GM23338 (cell line): ENCODE measurements around the gene LRR1. TPM values are rescaled to one million over a fixed set of nuclear protein-coding genes. Genes with fewer than 3 reads are reported as not detected.

Experiments used
- ATAC-seq: fragments of 200-7000 bp; cut with Tn5 transposase; 3 replicates; pipeline ENCODE4 v1.9.1; 2020
- DNase-seq: peaks from one replicate; pipeline ENCODE4 v3.0.0-alpha.2; 2015; ENCODE audit warnings: low spot score
- H2AFZ ChIP-seq: fragments of 200-600 bp; sonication (generic); 2 replicates; pipeline ENCODE4 v1.8.0; 2016; ENCODE audit warnings: antibody characterized with exemption, mild to moderate bottlenecking, moderate library complexity
- H3F3A ChIP-seq: fragments of 200-600 bp; sonication (generic); replicated peaks from 2 replicates; pipeline ENCODE4 v1.8.0; 2017; ENCODE audit warnings: antibody characterized with exemption, mixed run types, low read depth
- H3K27ac ChIP-seq: fragments of 200-600 bp; sonication (generic); 2 replicates; pipeline ENCODE4 v1.6.1; 2016; ENCODE audit warnings: low read depth
- H3K27me3 ChIP-seq: fragments of 200-600 bp; sonication (generic); 2 replicates; pipeline ENCODE4 v1.8.0; 2016; ENCODE audit warnings: mild to moderate bottlenecking, mixed run types, moderate library complexity; ENCODE audit not compliant: insufficient read depth
- H3K36me3 ChIP-seq: fragments of 200-600 bp; sonication (generic); 2 replicates; pipeline ENCODE4 v1.8.0; 2016; ENCODE audit warnings: mild to moderate bottlenecking; ENCODE audit not compliant: insufficient read depth
- H3K4me1 ChIP-seq: fragments of 200-600 bp; sonication (generic); 2 replicates; pipeline ENCODE4 v1.8.0; 2016; ENCODE audit warnings: mild to moderate bottlenecking, moderate library complexity; ENCODE audit not compliant: insufficient read depth
- H3K4me2 ChIP-seq: fragments of 200-600 bp; sonication (generic); 2 replicates; pipeline ENCODE4 v1.7.1; 2017; ENCODE audit warnings: mixed run types
- H3K4me3 ChIP-seq: fragments of 200-600 bp; sonication (generic); 2 replicates; pipeline ENCODE4 v1.6.1; 2016; ENCODE audit warnings: mixed run types
- H3K79me2 ChIP-seq: fragments of 200-600 bp; sonication (generic); replicated peaks from 2 replicates; pipeline ENCODE4 v1.8.0; 2017; ENCODE audit warnings: mild to moderate bottlenecking; ENCODE audit not compliant: insufficient read depth
- H3K9me2 ChIP-seq: fragments of 200-600 bp; sonication (generic); 2 replicates; pipeline ENCODE4 v1.8.0; 2017; ENCODE audit not compliant: insufficient read depth
- H4K20me1 ChIP-seq: fragments of 200-600 bp; sonication (generic); replicated peaks from 2 replicates; pipeline ENCODE4 v1.8.0; 2017; ENCODE audit warnings: mild to moderate bottlenecking; ENCODE audit not compliant: insufficient read depth
- H3K27ac Mint-ChIP-seq: 2 replicates; pipeline ENCODE4 v1.8.0; 2020; ENCODE audit warnings: inconsistent platforms, mild to moderate bottlenecking, moderate library complexity, mixed read lengths
- H3K27me3 Mint-ChIP-seq: 3 replicates; pipeline ENCODE4 v1.8.0; 2022; ENCODE audit warnings: low read depth, mild to moderate bottlenecking, moderate library complexity, mixed read lengths, inconsistent platforms; ENCODE audit not compliant: insufficient read depth, poor library complexity
- H3K36me3 Mint-ChIP-seq: 3 replicates; pipeline ENCODE4 v1.8.0; 2021; ENCODE audit warnings: low read depth, mild to moderate bottlenecking, inconsistent platforms, moderate library complexity, mixed read lengths
- H3K4me1 Mint-ChIP-seq: 3 replicates; pipeline ENCODE4 v1.8.0; 2020; ENCODE audit warnings: mild to moderate bottlenecking, inconsistent platforms, mixed read lengths
- H3K4me3 Mint-ChIP-seq: 3 replicates; pipeline ENCODE4 v1.8.0; 2021; ENCODE audit warnings: moderate library complexity, mild to moderate bottlenecking, inconsistent platforms, mixed read lengths
- H3K9me3 Mint-ChIP-seq: 3 replicates; pipeline ENCODE4 v1.8.0; 2020; ENCODE audit warnings: moderate library complexity, mild to moderate bottlenecking, inconsistent platforms, mixed read lengths
- CREB1 ChIP-seq: fragments of 250-450 bp; sonication (Bioruptor Pico); IDR thresholded peaks from 2 replicates; pipeline ENCODE4 v1.5.0; 2020; ENCODE audit warnings: low read depth, mild to moderate bottlenecking, moderate library complexity
- CTCF ChIP-seq, 2 experiments: fragments of 200-600 bp in 1 of 2; sonication (generic) in 1 of 2; conservative IDR thresholded peaks; 2 replicates each; pipeline versions ENCODE4 v1.5.1 to v1.6.1; 2016 to 2017; ENCODE audit warnings: antibody characterized with exemption in 2 of 2, low read depth in 2 of 2, mild to moderate bottlenecking in 2 of 2, moderate library complexity in 1 of 2
- EZH2 ChIP-seq: fragments of 200-600 bp; sonication (generic); IDR thresholded peaks from one replicate; pipeline ENCODE4 v1.8.0; 2017; ENCODE audit warnings: antibody characterized with exemption, mild to moderate bottlenecking, low read depth; ENCODE audit not compliant: unreplicated experiment
- EZH2phosphoT487 ChIP-seq: fragments of 200-600 bp; sonication (generic); IDR thresholded peaks from one replicate; pipeline ENCODE4 v1.8.1; 2018; ENCODE audit warnings: antibody characterized with exemption; ENCODE audit not compliant: unreplicated experiment
- JUNB ChIP-seq: IDR thresholded peaks from one replicate; pipeline ENCODE4 v1.6.1; 2016; ENCODE audit warnings: antibody characterized with exemption; ENCODE audit not compliant: unreplicated experiment
- NANOG ChIP-seq: IDR thresholded peaks from 2 replicates; pipeline ENCODE4 v1.6.1; 2016; ENCODE audit warnings: antibody characterized with exemption, borderline replicate concordance
- POLR2AphosphoS5 ChIP-seq: IDR thresholded peaks from 2 replicates; pipeline ENCODE4 v1.6.1; 2016; ENCODE audit warnings: antibody characterized with exemption, low read depth
- REST ChIP-seq: IDR thresholded peaks from one replicate; pipeline ENCODE4 v1.6.1; 2018; ENCODE audit warnings: antibody characterized with exemption; ENCODE audit not compliant: unreplicated experiment
- STAT1 ChIP-seq: IDR thresholded peaks from one replicate; pipeline ENCODE4 v1.6.1; 2016; ENCODE audit warnings: antibody characterized with exemption; ENCODE audit not compliant: unreplicated experiment
- ZNF114 ChIP-seq: fragments of 250-450 bp; sonication (Bioruptor Pico); IDR thresholded peaks from 2 replicates; pipeline ENCODE4 v1.5.0; 2020; ENCODE audit warnings: mild to moderate bottlenecking, moderate library complexity
- ZNF331 ChIP-seq: fragments of 250-450 bp; sonication (Bioruptor Pico); IDR thresholded peaks from 2 replicates; pipeline ENCODE4 v1.5.0; 2020; ENCODE audit warnings: low read depth, mild to moderate bottlenecking, moderate library complexity
- ZNF462 ChIP-seq: fragments of 250-450 bp; sonication (Bioruptor Pico); IDR thresholded peaks from 2 replicates; pipeline ENCODE4 v1.5.0; 2020; ENCODE audit warnings: mild to moderate bottlenecking, moderate library complexity
- polyA plus RNA-seq: library from polyadenylated mRNA; unstranded; fragments of >200 nt; fragmentation: Nextera tagmentation; extraction: Ambion mirVana; gene quantifications from 2 replicates; pipeline ENCODE4 v1.2.1, GENCODE V29; 2016
- total RNA-seq: library from RNA; depleted of rRNA; stranded (reverse); fragments of >200 nt; shearing (Covaris generic); gene quantifications from 2 replicates; pipeline ENCODE4 v1.2.3, GENCODE V29; 2014
- TF ChIP-seq, protein P1 (sequence below): IDR thresholded peaks from 2 replicates; pipeline ENCODE4 v1.6.1; 2016; ENCODE audit warnings: antibody characterized with exemption

The LRR1 gene
- total and polyA plus RNA-seq, 2 experiments from 2014 or later = 31.8 to 41.9 TPM

DNA sequence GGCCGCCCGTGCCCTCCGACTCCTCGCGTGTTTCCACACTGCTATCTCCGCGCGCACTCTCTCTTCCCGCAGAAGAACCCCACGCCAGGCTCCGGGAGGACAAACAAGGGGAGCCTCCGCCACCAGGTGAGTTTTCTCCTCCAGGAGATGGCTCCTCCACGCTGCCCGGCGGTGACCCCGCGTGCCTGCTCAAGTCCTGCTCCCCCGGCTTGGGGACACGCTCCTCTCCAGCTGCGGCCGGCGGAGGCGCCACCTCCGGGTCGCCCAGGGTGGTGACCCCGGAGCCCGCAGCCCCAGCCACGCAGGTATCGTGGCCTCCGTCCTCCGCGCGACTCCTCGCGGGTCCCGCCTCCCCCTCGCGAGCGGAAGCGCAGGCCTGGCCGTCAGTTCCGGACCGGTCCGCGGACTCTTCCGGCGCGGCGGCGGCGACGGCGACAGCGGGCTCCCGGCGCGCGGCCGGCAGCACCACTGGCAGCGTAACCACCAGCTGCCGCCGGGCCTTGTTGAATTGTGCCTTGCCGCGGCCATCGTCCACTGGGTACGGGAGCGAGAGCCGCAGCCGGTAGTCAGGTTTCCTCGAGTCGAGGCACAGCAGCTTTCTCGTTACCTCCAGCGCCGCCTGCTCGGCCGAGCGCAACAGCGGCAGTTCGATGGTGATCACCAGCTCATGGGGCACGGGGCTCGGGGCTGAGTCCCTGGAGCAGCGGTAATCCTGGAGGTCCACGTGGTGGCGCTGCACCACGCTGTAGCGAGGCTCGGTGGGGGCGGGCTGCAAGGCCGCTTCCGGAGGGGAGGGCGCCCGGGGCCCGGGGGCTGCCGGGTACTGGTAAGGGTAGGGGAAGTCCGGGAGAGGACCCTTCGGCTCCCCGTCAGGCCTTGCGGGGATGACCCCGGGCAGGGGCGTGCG is 35.2 kb downstream of the LRR1 start:
- Histone ChIP-seq H2AFZ (peak overlapping the region; percentile 89), H3K27ac (peak overlapping the region; percentile 98), H3K9me2 (no peaks in the 10 kb centered on the region), H4K20me1 (peaks cover 37% of the 10 kb centered on the region), H3K79me2 (peaks cover 90% of the 10 kb centered on the region), H3K4me1 (peaks cover 21% of the 10 kb centered on the region), H3K27me3 (no peaks in the 10 kb centered on the region), H3K36me3 (peaks cover 16% of the 10 kb centered on the region; the same call in 1 of the 2 replicates), H3F3A (peaks cover 14% of the 10 kb centered on the region), H3K4me2 (peak overlapping the region; percentile 90), H3K4me3 (peak overlapping the region; percentile 98)
- peaks cover 7% of the 10 kb centered on the region; the same call in 2 of the 3 replicates for H3K9me3 Mint-ChIP-seq
- ATAC-seq = peak; percentile 88
- peak overlapping the region; percentile 100 for H3K4me3 Mint-ChIP-seq
- DNase-seq = peak; percentile 97
- H3K4me1 Mint-ChIP-seq = peaks cover 23% of the 10 kb centered on the region
- peaks cover 72% of the 10 kb centered on the region for H3K36me3 Mint-ChIP-seq
- TF ChIP-seq ZNF114 (CRISPR knock-in tag) (no peak), CTCF (conservative IDR thresholded peaks at IDR 0.05; ENCODE audit: low read depth in 2 of 2) (peak; percentile 71 to 94), EZH2phosphoT487 (no peak), POLR2AphosphoS5 (peak; percentile 81), ZNF331 (CRISPR knock-in tag) (no peak), STAT1 (no peak), JUNB (no peak), NANOG (no peak), ZNF462 (CRISPR knock-in tag) (no peak), CREB1 (CRISPR knock-in tag) (peak; percentile 7; the same call in 1 of the 2 replicates), EZH2 (no peak), REST (no peak)
- TF ChIP-seq, protein P1, sequence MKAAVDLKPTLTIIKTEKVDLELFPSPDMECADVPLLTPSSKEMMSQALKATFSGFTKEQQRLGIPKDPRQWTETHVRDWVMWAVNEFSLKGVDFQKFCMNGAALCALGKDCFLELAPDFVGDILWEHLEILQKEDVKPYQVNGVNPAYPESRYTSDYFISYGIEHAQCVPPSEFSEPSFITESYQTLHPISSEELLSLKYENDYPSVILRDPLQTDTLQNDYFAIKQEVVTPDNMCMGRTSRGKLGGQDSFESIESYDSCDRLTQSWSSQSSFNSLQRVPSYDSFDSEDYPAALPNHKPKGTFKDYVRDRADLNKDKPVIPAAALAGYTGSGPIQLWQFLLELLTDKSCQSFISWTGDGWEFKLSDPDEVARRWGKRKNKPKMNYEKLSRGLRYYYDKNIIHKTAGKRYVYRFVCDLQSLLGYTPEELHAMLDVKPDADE = peak; percentile 51; the same call in 1 of the 2 replicates
- peaks cover 12% of the 10 kb centered on the region for H3K27me3 Mint-ChIP-seq
- H3K27ac Mint-ChIP-seq = peak overlapping the region; percentile 99
